GM19468 (cell line): ENCODE measurements around the gene CXCL3.

Experiments used
- ATAC-seq: cut with Tn5 transposase; IDR thresholded peaks from one replicate; pipeline ENCODE4 v1.9.1; 2021; ENCODE audit warnings: mild to moderate bottlenecking, moderate library complexity, moderate number of reproducible peaks; ENCODE audit not compliant: unreplicated experiment; ENCODE audit errors: extremely low read depth

Gene CXCL3

DNA sequence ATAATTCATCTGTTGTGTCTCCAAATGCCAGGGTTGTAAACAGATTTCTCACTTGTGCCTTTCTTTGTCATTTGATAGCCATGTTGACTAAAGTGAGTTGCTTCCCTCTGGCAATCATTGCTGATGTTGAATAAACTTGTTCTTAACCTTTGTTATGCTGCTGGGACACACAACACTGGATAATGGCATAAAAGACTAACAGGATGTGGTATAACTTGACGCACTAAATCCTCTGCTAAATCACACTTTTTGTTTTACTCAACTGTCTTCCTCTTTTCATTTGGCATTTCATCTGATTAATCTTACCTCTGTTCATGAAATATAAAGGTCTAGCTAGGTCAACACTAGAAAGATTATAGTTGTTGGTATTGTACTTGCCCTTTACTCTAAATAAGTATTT is 22.4 kb downstream of the CXCL3 start:
- ATAC-seq: no peak

DNA sequence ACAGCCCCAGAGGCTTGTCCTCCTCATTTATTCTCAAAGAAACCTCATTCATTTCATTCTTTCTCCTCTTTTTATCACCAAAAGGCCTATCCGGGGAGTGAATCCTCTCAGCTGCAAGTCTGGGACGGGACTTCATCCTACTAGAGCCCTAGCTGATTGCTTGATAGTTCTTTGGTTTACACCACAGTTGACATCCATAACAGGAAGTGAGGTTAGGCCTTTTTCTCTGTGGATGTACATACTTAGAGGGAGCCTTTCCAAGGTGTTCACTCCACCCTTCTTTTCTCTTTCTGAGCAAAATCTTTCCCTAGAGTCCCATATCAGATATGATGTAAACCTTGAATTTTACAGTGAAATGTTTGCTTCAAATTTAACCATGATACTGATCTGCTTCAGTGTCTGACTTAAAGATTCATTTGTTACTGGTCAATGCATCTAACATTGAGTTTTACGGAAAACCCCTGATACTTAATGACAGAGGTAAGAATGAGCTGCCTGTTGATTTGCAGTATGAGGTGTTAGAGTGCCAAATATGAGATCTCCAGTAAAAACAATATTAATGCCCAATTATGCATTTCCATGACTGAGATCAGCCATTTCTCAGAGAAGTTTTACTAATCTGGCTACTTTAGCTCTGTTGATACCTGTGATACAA is 23.2 kb downstream of the CXCL3 start:
- no peak for ATAC-seq

DNA sequence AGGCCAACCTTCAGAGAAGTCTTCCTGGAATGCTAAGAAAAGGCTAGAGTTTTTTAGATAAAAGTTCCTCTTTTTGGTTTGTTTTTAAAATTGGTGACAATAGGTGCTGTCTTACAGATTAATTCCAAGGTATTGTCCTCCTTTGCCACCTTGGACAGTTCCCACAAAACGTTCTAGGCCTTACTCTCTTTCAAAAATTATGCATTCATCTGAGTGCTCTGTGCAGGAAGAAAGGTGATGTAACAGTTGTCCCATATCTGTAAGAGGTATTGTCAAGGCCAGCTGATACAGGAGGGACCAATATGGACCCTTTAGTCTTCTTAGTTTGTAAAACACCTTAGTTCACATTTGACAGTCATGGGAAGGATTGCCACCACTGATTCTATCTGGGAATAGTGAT is 24.2 kb downstream of the CXCL3 start:
- ATAC-seq: no peak

DNA sequence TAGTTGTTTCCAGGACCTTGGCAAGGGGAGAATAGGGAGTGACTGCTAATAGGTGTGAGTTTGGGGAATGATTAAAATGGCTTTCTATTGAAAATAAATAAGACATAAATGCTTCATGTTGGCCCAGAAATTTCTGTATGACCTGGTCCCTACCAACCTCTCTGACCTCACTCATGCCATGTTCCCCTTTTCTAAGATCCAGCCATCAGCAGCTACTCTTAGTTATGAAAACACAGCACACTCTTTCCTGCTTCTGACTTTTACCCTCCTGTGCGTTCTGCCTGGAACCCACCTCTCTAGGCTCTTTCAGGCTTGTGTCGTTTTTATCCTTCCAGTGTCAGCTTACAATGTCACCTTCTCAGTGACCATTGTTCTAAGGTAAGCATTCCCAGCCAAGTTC is 25.2 kb downstream of the CXCL3 start:
- ATAC-seq: no peak

DNA sequence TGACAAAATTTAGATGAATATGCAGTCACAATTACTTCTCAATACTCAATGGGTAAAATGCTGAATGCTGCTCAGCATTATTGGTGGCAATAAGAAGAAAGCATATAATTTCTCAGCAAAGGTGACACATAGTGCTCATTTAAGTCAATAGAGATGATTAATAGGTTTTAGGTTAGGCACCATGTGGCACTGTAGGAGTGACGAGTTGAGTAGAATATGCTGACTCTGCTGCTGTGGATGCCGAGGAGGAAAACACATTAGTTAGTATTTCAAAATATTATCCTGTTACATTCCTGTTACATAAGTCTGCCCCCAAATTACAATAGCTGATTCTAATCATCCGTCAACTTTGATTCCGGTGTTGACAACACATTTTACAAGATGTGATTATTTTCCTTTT is 26.4 kb downstream of the CXCL3 start:
- ATAC-seq: no peak

DNA sequence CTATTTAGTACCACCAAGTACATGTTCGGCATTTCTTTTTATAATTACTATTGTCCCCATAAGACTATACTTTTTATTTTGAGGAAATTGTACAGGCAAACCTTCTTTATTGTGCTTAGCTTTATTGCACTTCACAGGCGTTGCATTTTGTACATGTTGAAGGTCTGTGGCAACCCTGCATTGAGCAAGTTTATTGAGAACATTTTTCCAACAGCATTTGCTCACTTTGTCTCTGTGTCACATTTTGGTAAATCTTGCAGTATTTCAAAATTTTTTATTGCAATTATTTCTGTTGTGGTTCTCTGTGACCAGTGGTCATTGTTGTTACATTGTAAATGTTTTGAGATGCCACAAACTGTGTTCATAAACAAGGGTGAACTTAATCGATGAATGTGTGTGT is 29.2 kb downstream of the CXCL3 start:
- ATAC-seq: no peak

DNA sequence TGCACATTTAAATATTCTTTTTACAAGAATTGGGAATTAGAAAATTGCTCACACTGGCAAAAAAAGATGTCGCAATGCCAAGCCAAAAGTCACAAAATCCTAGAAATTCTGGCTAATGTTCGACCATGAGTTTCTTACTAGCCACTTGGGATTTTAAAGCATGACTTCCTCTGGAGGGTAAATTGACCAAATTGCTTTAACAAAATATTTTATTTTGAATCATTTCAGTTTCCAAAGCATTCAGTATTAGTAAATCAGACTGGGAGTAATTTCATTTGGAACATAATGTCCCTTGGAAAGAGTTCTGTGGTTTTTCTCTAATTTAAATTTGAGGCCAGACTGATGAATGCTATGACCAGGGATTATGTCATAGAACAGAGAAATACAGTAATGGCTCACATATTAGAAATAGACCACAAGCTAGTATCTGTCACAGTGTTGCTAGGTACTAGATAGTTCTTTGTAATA is 32.4 kb downstream of the CXCL3 start:
- no peak for ATAC-seq

DNA sequence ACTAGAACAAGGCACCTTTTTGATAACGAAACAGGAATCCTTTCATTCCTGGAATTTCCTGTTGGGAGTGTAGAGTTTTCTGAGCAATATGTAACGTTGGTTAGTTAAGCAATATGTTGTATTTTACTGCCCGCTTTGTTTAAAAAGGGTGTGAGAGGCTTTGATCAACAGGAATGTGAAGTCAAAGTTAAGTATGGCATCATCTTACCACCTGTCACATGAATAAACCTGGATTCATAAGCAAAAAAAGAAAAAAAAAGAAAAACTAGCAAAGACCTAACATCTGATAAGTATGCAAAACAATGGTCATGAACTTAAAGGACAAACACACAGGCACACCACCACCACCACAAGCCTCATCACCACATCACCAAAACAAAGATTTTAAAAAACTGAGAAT is 33.0 kb downstream of the CXCL3 start:
- ATAC-seq: no peak

DNA sequence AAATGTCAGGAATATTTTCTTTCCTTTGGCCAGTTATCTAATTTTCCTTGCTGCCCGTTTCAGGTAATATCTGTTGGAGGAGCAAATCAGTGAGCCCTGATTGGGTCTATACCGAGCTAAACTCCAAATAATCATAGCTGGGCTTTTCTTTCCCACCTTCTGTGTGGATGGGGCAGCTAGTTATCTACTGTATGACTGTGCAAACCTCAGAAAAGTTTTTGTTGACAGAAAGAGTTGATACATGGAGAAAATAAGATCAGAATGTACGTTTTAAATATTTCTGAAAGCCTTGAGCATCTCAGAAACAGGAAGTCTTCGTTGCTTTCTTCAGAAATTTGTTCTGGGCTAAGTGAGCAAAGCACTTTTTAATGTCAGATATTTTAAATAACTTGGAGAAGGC is 33.8 kb downstream of the CXCL3 start:
- ATAC-seq: no peak

DNA sequence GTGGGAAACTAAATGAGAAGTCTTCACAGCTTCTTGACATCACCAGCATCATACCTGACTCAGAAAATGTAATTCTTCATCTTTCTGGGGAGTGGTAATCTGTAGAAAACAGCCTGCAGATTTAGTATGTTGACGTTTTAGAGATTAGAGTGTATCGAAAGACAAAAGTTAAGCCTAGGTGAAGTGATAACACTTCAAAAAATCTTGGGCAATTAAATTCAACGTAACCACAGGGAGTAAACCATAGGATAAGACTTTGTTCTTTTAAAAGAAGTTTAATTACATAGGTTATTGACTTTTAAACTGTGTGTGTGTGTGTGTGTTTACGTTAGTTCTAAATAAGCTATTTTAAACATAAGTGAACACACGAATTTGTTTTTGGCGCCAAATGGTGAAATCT is 38.2 kb downstream of the CXCL3 start:
- ATAC-seq: no peak

DNA sequence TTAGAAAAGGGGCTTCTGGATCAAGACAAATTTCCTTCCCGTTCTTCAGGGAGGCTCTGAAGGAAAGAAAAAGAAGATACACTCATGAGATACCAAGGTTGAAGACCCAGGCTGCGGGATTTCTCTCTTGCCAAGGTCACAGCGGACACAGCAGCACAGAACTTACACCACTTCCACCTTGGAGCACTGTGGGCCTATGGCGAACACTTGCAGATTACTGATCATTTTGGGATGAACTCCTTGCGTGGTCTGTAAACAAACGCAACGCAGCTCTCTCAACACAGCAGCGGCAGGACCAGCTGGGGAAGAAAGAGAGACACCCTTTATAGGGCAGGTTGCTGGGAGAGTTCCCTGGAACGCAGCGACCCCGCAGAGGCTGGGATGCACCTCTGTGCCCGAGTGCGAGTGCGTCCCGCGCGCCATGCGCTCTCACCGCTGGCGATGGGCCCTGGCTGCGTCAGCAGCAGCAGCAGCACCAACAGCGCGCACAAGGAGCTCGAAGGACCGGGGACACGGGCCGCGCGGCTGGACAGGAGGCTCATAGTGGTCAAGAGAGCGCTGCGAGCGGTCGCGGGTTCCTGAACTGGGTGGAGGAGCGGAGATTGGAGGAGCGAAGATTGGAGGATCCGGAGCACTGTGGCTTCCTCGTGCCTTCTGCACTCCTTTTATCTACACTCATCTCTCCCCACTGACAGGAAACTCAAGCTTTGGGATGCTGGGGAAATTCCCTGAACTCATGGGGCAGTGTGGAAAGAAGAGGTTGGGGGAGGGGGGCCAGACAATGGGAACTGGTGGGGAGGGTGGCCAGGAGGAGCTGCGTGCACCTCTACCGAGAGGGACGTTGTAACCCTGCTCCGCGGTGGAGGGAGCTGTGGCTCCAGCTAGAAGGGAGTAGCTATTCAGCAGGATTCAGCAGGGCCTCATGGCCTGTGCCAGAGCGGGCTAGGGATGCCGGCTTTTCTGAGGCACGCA is 40.2 kb downstream of the CXCL3 start, which contains the start of gene CXCL5:
Gene CXCL5 (minus strand): TSS at position 638 of the 972 bp plus-strand sequence. CDS start 96 bp downstream, at position 542.
- no peak for ATAC-seq

DNA sequence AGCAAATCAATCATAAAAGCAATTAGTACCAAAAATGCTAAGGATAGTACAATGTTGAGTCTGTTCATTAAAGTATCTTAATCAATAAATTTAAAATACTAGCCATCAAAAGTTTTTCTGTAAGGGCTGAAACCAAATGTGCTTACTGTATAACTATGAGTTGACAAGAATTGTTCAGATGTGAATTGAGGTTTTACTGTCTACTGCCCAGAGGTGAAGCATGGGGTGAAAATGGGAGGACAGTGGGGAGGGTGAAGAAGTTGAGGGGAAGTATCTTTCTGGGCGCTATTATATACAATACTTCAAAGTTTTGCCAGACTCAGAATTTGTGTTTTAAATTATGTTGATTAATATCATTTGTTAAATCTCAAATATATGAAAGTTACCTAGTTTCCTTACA is 46.4 kb downstream of the CXCL3 start:
- ATAC-seq: no peak

DNA sequence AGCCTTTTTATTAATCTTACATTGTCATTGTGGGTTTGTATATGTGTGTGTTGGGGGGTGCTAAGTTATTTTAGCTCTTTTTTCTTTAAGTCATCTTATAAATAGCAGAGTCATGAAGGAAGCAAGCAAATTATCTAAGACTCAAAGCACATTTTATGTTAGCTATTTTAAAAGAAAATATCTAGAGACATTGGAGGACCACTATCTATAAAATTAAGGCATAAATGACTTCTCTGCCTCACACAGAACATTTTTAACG is 46.8 kb downstream of the CXCL3 start:
- ATAC-seq: no peak

DNA sequence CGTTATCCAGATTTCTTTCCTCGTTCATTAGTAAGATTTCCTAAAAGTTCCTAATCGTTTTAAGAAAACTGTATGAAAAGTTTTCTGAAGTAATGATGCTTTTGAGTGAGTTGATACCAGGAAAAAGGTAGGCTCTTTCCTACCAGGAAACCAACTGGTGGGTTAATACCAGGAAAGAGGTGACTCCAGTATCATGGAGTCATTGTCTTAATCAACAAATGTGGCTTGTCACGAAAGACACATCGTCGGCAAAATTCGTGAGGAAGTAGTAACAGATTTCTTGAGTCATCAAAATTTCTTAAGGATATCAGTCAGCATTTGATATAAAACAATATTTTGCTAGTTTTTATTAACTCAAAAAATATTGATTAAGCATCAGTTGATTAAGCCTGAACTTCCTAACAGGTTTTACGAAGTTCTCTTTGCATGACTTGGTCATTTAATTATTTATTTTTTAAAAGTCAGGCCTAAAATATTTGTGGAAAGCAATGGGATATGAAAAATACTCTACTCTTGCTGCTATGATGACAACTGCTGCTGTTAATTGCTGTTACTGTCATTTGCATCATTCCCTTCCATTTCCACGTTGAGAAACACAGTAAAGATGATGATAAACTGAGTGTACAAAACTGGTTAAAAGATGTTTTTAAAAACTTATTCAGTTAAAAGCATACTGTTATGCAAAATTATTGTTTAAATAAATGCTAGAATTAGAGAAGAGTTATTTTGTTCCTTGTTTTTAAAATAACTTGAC is 47.3 kb downstream of the CXCL3 start:
- ATAC-seq: no peak

DNA sequence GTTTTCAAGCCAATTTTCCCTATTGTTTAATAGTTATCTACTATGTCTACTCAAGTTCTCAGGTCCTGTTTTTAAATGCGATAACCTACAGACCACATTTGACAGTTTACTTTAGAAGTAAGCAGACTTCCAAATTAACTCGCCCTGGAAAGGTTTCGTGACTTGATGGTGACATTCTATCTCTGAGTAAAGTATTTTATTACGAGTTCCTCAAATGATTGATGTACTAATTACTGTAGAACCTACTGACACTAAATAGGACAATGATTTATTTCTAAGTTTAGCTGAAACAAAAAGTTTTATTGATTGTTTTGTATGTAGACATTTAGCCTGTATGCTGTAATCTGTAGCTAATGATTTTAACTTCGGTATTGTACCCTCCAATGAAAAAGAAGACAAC is 48.6 kb downstream of the CXCL3 start:
- no peak for ATAC-seq

DNA sequence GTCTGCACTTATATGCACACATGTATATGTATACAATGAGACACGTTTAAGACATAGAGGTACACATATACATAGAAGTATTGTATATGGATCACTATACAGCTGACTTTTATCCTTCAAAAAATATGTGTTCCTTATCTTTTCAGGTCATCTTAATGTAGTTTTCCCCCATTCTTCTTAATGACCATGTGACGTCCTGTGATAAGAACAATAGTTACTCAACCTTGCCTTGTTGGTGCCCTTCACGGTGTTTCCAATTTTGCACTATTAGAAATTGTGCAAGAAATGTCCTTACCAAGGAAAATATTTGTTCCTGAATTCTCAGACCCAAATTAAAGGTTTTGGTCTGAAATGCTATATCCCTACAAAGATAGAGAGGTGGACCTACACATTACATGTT is 49.5 kb downstream of the CXCL3 start:
- ATAC-seq: no peak

DNA sequence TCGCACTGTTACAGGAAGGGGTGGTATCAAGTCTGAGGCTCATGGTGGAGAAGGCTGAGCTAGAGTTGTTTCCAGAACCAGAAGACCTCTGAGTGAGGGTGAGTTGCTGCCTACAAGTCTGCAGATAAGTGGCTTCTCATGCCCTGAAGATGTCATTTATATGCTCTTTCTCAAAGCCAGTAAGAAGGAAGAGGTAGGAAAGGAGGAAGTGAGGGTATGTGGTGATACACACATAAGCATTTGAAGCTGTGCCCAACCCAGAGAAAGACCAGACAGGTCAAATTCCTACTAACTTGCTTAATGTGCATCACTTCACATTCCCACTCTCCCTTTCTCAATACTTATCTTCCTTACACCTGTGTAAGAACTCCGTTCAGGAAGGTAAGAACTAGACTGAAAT is 50.4 kb downstream of the CXCL3 start, which contains the start of gene PPBP:
Gene PPBP (minus strand): TSS at position 130 of the 400 bp plus-strand sequence. CDS start 87 bp downstream, at position 43.
- ATAC-seq: no peak
